RPMI8226 (cell line): ENCODE data around the gene ASXL1.

Experiments used
- DNase-seq: peaks from one replicate; pipeline ENCODE4 v3.0.0-alpha.2; 2015

ASXL1 gene

GRCh38 chr20:32411955-32412706 lies 54.0 kb downstream of the ASXL1 start:
- peak; percentile 7 for DNase-seq

GRCh38 chr20:32415494-32415893 lies 57.4 kb downstream of the ASXL1 start:
- DNase-seq, result no peak

GRCh38 chr20:32416206-32416605 lies 58.1 kb downstream of the ASXL1 start:
- DNase-seq, result no peak

GRCh38 chr20:32418376-32418775 lies 60.2 kb downstream of the ASXL1 start:
- DNase-seq, result no peak

- no peak for DNase-seq
Measured at GRCh38 chr20:32421290-32421689, 63.2 kb downstream of the ASXL1 start.

- DNase-seq, result no peak
Measured at GRCh38 chr20:32427996-32428395, 69.9 kb downstream of the ASXL1 start.

GRCh38 chr20:32429343-32429742 lies 71.2 kb downstream of the ASXL1 start:
- DNase-seq, result no peak

GRCh38 chr20:32429745-32430360 lies 71.7 kb downstream of the ASXL1 start:
- no peak for DNase-seq

GRCh38 chr20:32431457-32431856 lies 73.3 kb downstream of the ASXL1 start:
- no peak for DNase-seq

GRCh38 chr20:32432277-32432676 lies 74.1 kb downstream of the ASXL1 start:
- DNase-seq, result no peak

- DNase-seq, result no peak
Measured at GRCh38 chr20:32433311-32434021, 75.3 kb downstream of the ASXL1 start.

GRCh38 chr20:32434434-32434833 lies 76.3 kb downstream of the ASXL1 start:
- DNase-seq, result no peak

- DNase-seq, result no peak
Measured at GRCh38 chr20:32435449-32436107, 77.4 kb downstream of the ASXL1 start.

- no peak for DNase-seq
Measured at GRCh38 chr20:32436142-32436861, 78.2 kb downstream of the ASXL1 start.

GRCh38 chr20:32436968-32437367 lies 78.8 kb downstream of the ASXL1 start:
- no peak for DNase-seq

- peak; percentile 34 for DNase-seq
Measured at GRCh38 chr20:32437391-32438074, 79.4 kb downstream of the ASXL1 start.

GRCh38 chr20:32438331-32438858 lies 80.3 kb downstream of the ASXL1 start:
- no peak for DNase-seq

GRCh38 chr20:32439132-32439829 lies 81.2 kb downstream of the ASXL1 start:
- no peak for DNase-seq

GRCh38 chr20:32440069-32440757 lies 82.1 kb downstream of the ASXL1 start:
- no peak for DNase-seq

GRCh38 chr20:32440758-32441078 lies 82.6 kb downstream of the ASXL1 start:
- no peak for DNase-seq

- DNase-seq, result no peak
Measured at GRCh38 chr20:32441638-32442037, 83.5 kb downstream of the ASXL1 start.
